Measurements from ENCODE around the gene GNLY. TPM values are rescaled to one million over a fixed set of nuclear protein-coding genes. Genes with fewer than 3 reads are reported as not detected.

Gene GNLY
- total RNA-seq, 1 donor from 2014 or later: 0.65 TPM

GRCh38 chr2:85690932-85691331, 3.2 kb upstream of the GNLY start:
- Histone ChIP-seq H3K27me3 (no peaks in the 10 kb centered on the region), H3K4me1 (no peaks in the 10 kb centered on the region), H2AFZ (replicated peaks) (no peak overlapping the region), H3K4me2 (no peak overlapping the region), H3K9me3 (ENCODE audit: low read depth) (no peaks in the 10 kb centered on the region), H3F3A (ENCODE audit: low read depth) (no peaks in the 10 kb centered on the region), H3K27ac (no peak overlapping the region), H3K36me3 (no peaks in the 10 kb centered on the region), H3K9ac (no peak overlapping the region), H4K20me1 (ENCODE audit: low read depth) (no peaks in the 10 kb centered on the region), H3K4me3 (no peak overlapping the region), H3K79me2 (ENCODE audit: low read depth) (no peaks in the 10 kb centered on the region)
- Mint-ChIP-seq H3K4me1 (peaks cover 4% of the 10 kb centered on the region), H3K9me3 (no peaks in the 10 kb centered on the region), H3K27me3 (ENCODE audit: insufficient read depth, low read depth) (peaks cover 5% of the 10 kb centered on the region), H3K4me3 (no peak overlapping the region), H3K27ac (no peak overlapping the region), H3K36me3 (no peaks in the 10 kb centered on the region)
- TF ChIP-seq CTCF (IDR thresholded peaks at IDR 0.05): no peak
- TF ChIP-seq EZH2 (IDR thresholded peaks at IDR 0.05): no peak
- no peak for TF ChIP-seq EZH2phosphoT487 (IDR thresholded peaks at IDR 0.05)
- DNase-seq (ENCODE audit: low spot score): no peak

GRCh38 chr2:85692039-85692645, 2.0 kb upstream of the GNLY start:
- no peaks in the 10 kb centered on the region for H3K9me3 ChIP-seq (ENCODE audit: low read depth)
- Mint-ChIP-seq H3K27me3 (ENCODE audit: insufficient read depth, low read depth) (peaks cover 5% of the 10 kb centered on the region), H3K27ac (no peak overlapping the region), H3K4me3 (no peak overlapping the region), H3K4me1 (peaks cover 3% of the 10 kb centered on the region), H3K36me3 (no peaks in the 10 kb centered on the region), H3K9me3 (no peaks in the 10 kb centered on the region)
- DNase-seq (ENCODE audit: low spot score): no peak
- H3K9ac ChIP-seq: no peak overlapping the region
- H3K27me3 ChIP-seq: no peaks in the 10 kb centered on the region
- H3K36me3 ChIP-seq: no peaks in the 10 kb centered on the region
- no peaks in the 10 kb centered on the region for H3K79me2 ChIP-seq (ENCODE audit: low read depth)
- no peaks in the 10 kb centered on the region for H3F3A ChIP-seq (ENCODE audit: low read depth)
- H3K4me2 ChIP-seq: no peak overlapping the region
- no peak overlapping the region for H2AFZ ChIP-seq (replicated peaks)
- H3K27ac ChIP-seq: no peak overlapping the region
- no peaks in the 10 kb centered on the region for H3K4me1 ChIP-seq
- TF ChIP-seq CTCF (IDR thresholded peaks at IDR 0.05) (no peak), EZH2phosphoT487 (IDR thresholded peaks at IDR 0.05) (no peak), EZH2 (IDR thresholded peaks at IDR 0.05) (no peak)
- H3K4me3 ChIP-seq: no peak overlapping the region
- no peaks in the 10 kb centered on the region for H4K20me1 ChIP-seq (ENCODE audit: low read depth)

- no peak overlapping the region for H3K4me2 ChIP-seq
- no peaks in the 10 kb centered on the region for H3K27me3 ChIP-seq
- no peaks in the 10 kb centered on the region for H3K4me1 ChIP-seq
- H3F3A ChIP-seq (ENCODE audit: low read depth): no peaks in the 10 kb centered on the region
- H4K20me1 ChIP-seq (ENCODE audit: low read depth): no peaks in the 10 kb centered on the region
- H3K4me3 Mint-ChIP-seq: no peak overlapping the region
- H2AFZ ChIP-seq (replicated peaks): no peak overlapping the region
- no peaks in the 10 kb centered on the region for H3K9me3 Mint-ChIP-seq
- no peaks in the 10 kb centered on the region for H3K79me2 ChIP-seq (ENCODE audit: low read depth)
- H3K27me3 Mint-ChIP-seq (ENCODE audit: insufficient read depth, low read depth): peaks cover 5% of the 10 kb centered on the region
- no peaks in the 10 kb centered on the region for H3K36me3 ChIP-seq
- H3K9me3 ChIP-seq (ENCODE audit: low read depth): no peaks in the 10 kb centered on the region
- H3K27ac ChIP-seq: no peak overlapping the region
- no peak overlapping the region for H3K4me3 ChIP-seq
- DNase-seq (ENCODE audit: low spot score): no peak
- no peak for TF ChIP-seq CTCF (IDR thresholded peaks at IDR 0.05)
- TF ChIP-seq EZH2phosphoT487 (IDR thresholded peaks at IDR 0.05): no peak
- no peak for TF ChIP-seq EZH2 (IDR thresholded peaks at IDR 0.05)
- H3K27ac Mint-ChIP-seq: no peak overlapping the region
- H3K4me1 Mint-ChIP-seq: no peaks in the 10 kb centered on the region
- no peak overlapping the region for H3K9ac ChIP-seq
- H3K36me3 Mint-ChIP-seq: no peaks in the 10 kb centered on the region
Measured at GRCh38 chr2:85695121-85695520, 963 bp downstream of the GNLY start.
